ENCODE measurements around the gene PSMB11.

PSMB11 gene

DNA sequence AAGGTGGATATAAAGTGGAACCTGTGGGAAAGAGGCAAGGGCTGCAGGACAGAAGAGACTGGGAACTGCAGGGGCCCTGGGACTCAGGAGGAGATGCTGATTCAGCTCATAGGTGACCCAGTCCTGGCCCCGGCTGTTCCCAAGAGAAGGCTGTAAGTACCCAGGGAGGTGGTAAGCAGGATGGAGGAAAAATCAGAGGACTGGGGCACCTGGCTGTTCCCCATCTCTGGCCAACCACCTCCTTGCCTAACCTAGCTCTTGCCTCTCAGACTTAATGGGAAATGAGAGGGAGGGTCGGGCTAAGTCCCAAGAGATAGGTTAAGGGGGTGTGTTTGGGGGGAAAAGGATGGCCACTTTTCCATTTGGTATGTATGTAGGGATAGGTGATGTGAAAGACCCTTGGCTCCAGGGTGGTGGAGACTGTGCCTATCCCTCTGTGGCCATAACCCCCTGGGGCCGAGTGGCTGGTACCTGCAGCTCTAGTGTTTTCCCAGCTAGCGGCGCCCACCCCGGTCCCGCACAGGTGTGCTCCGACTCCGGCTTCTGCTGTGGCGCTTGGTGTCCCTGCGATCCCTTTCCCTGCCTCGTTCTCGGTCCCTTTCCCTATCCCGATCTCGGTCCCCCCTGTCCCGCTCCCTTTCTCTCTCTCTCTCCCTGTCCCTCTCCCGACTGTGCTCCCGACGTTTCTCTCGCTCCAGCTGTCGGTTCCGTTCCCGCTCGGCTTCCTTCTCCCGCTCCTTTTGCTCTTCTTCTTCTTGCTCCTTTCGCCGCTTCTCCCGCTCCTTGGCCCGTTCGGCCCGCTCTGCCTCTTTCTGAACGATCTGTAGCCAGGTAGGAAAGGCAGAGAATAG, 16.9 kb downstream of the PSMB11 start:
- DNase-seq (ENCODE audit: low read depth in 2 of 2), result no peak

GRCh38 chr14:23060536-23061260, 18.7 kb downstream of the PSMB11 start:
- DNase-seq (ENCODE audit: low read depth in 2 of 2), result no peak

DNA sequence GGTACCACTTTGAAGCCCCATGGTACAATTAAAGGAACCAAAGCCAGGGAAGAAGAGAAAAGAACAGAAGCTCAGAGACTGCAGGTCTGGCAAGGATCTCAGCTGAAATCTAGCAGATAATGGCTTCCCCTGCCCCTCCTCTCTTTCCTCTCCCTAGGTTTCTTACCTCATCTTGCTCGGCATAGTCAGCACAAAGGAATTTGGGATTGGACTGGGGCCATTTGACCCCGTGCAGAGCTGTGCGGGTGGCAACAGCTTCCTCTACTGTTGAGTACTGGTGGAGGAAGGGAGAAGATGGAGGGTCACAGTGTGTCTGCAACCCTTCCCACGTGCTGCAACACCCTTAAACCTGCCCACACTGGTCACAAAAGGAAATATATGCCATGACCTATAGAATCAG, 20.0 kb downstream of the PSMB11 start:
- DNase-seq (ENCODE audit: low read depth in 2 of 2), result no peak

DNA sequence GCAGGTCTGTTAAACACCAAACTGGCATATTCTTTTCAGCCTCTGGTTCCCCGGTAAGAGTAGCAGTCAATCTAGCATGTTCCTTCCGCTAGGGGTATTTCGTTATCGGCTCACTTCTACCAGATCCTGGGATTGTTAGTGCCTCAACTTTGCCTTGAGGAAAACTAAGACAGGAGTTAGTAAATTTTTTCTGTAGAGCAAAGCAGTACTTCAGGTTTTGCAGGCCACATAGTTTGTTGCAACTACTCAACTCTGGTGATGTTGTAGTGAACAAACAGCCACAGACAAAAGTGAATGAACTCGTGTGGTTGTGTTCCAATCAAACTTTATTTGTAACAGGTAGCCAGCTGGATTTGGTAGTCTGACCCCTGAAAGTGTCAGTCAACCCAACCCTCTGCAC, 21.6 kb downstream of the PSMB11 start:
- DNase-seq (ENCODE audit: low read depth in 2 of 2), result no peak

DNA sequence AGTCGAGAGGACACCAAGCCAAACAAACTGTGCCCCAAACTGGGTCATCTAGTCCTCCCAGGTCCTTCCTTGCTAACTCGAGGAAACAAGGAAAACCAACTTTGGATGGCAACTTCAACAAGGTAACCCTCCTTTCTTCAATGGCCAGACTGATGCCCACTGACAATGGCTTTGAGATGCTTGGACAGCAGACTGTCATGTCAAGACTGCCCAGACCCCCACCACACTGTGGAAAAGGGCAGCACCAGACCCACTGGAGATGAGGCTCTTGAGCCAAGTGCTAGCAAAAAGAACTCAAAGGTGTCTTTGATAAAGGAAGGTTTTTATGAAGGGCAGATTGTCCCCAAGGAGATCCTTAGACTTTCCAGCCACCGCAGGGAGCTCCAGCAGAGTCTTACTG, 24.4 kb downstream of the PSMB11 start:
- DNase-seq (ENCODE audit: low read depth in 2 of 2), result no peak

GRCh38 chr14:23066855-23067744, 25.1 kb downstream of the PSMB11 start:
- DNase-seq (ENCODE audit: low read depth in 2 of 2), result no peak

DNA sequence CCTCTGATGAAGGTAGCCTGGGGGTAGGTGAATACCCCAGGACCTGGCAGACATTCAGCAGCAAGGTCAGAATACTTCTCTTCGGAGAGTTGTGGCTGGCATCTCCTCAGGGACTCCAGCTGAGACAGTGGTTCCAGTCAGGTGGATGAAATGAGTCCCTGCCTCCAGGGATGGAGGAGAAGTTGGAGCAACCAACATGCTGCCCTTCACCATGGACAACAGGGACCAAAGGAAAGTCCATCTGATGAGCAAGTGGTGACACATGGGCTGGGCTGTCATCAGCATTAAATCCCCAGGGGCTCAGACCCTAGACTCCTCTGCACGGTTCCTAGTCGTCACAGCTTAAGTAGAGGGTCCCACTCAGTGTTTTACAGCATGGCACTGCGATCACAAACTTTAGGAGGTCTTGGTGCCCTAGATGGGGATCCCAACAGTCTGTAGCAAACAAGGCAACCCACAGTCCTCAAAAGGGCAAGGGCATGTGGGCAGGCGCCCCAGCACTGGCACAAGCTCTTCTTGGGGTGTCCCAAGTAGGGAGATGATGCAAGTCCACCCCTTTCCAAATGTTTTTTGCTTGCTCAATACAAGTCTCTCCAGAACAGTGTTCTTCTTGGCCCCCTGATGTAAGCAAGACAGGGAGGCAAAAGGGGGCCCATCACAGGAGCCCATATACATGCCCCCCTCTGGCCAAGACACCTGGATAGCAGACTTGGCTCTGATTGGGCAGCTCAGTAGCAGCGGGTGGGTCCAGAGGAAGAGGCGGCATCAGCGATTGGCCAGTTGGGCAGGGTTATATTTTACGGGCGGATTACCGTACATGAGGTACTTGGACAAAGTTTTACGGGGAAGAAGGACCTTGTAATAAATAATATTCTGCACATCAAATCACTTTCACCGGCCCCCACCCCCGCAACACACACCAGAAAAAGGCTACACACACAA, 26.1 kb downstream of the PSMB11 start:
- no peak for DNase-seq (ENCODE audit: low read depth in 2 of 2)

- peak; percentile 42 to 67 for DNase-seq (ENCODE audit: low read depth in 2 of 2)
Measured at GRCh38 chr14:23068789-23069412, 26.9 kb downstream of the PSMB11 start.

DNA sequence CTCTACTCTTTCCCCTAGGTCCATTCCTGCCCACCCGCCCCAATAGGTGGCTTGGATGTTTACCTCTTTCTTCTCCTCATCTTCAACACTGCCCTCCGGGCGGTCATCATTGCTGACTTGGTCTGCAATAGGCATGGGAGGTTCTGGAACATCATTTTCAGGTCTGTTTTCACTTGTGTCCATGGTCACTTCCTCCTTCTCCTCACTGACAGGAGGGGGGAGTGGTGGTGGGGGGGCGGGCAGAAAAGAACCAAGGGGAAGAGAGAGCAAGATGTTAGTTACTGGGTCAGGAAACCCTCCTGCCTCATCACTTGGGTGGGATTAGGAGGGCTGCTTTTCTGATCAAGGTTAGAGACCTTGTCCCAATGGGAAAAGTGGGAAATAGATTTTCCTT, 27.4 kb downstream of the PSMB11 start:
- DNase-seq (ENCODE audit: low read depth in 2 of 2), result no peak

- DNase-seq (ENCODE audit: low read depth in 2 of 2), result no peak
Measured at GRCh38 chr14:23070262-23071129, 28.5 kb downstream of the PSMB11 start.

GRCh38 chr14:23071244-23071920, 29.4 kb downstream of the PSMB11 start:
- peak; percentile 61 to 63 for DNase-seq (ENCODE audit: low read depth in 2 of 2)

- DNase-seq (ENCODE audit: low read depth in 2 of 2), result no peak
Measured at GRCh38 chr14:23071921-23072539, 30.0 kb downstream of the PSMB11 start.

GRCh38 chr14:23074906-23075305, 32.9 kb downstream of the PSMB11 start:
- no peak for DNase-seq (ENCODE audit: low read depth in 2 of 2)

- no peak for DNase-seq (ENCODE audit: low read depth in 2 of 2)
Measured at GRCh38 chr14:23076785-23077408, 34.9 kb downstream of the PSMB11 start.

GRCh38 chr14:23077962-23078361, 36.0 kb downstream of the PSMB11 start:
- no peak for DNase-seq (ENCODE audit: low read depth in 2 of 2)

- no peak for DNase-seq (ENCODE audit: low read depth in 2 of 2)
Measured at GRCh38 chr14:23078692-23079116, 36.7 kb downstream of the PSMB11 start.

DNA sequence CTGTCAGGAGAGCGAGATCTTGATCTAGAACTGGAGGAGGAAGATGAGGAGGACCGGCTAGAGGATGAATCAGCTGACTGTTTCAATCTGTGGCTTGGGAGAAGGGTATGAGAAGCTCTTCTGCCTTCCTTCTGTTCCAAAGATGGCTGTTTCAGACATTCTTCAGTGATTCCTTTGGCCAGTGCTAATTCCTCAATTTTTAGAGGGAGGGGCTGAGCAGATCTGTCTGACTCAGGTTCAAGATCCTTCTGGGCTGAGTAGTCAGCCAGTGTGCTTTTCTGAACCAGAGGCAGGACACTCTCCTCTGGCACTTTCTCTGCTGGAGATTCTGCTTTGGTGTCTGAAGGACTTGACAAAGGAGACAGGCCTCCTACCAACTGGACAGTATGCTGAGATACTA, 37.7 kb downstream of the PSMB11 start:
- DNase-seq (ENCODE audit: low read depth in 2 of 2), result no peak

- no peak for DNase-seq (ENCODE audit: low read depth in 2 of 2)
Measured at GRCh38 chr14:23080474-23080873, 38.5 kb downstream of the PSMB11 start.
